K562 (cell line): ENCODE data around the gene IL17REL.

Source experiments
- ARID1B ChIP-seq: fragments of 450-650 bp; IDR thresholded peaks from 2 replicates; pipeline ENCODE4 v1.6.1; 2016; ENCODE audit warnings: antibody characterized with exemption, mild to moderate bottlenecking, inconsistent platforms
- FOXJ3 ChIP-seq: sonication (generic); formaldehyde crosslinking; IDR thresholded peaks from 2 replicates; pipeline ENCODE4 v1.4.0; 2020; ENCODE audit warnings: mild to moderate bottlenecking, missing genetic modification reagents
- KLF6 ChIP-seq: fragments of 250-450 bp; sonication (Bioruptor Pico); IDR thresholded peaks from 2 replicates; pipeline ENCODE4 v1.4.0; 2020; ENCODE audit warnings: mild to moderate bottlenecking, moderate library complexity, borderline replicate concordance
- MTA3 ChIP-seq: fragments of 450-650 bp; formaldehyde crosslinking; IDR thresholded peaks from 2 replicates; pipeline ENCODE4 v1.6.1; 2017; ENCODE audit warnings: mild to moderate bottlenecking, borderline replicate concordance
- NCOR1 ChIP-seq: fragments of 450-650 bp; IDR thresholded peaks from 2 replicates; pipeline ENCODE4 v1.6.1; 2016; ENCODE audit warnings: mild to moderate bottlenecking, moderate library complexity
- NFXL1 ChIP-seq: fragments of 450-650 bp; formaldehyde crosslinking; IDR thresholded peaks from 2 replicates; pipeline ENCODE4 v1.4.0; 2021; ENCODE audit warnings: mild to moderate bottlenecking
- POLR2A ChIP-seq: fragments of 450-650 bp; conservative IDR thresholded peaks from 2 replicates; pipeline ENCODE4 v1.6.1; 2016
- POLR2AphosphoS5 ChIP-seq: IDR thresholded peaks from 2 replicates; pipeline ENCODE4 v1.6.1; 2011; ENCODE audit warnings: mild to moderate bottlenecking, low read depth, low read length, moderate library complexity; ENCODE audit not compliant: control insufficient read depth, insufficient read depth
- PTBP1 ChIP-seq: fragments of 200-400 bp; formaldehyde crosslinking; IDR thresholded peaks from 2 replicates; pipeline ENCODE4 v1.6.1; 2017; ENCODE audit warnings: low read depth, low read length
- RAD21 ChIP-seq, 2 experiments: fragments of 250-450 bp in 1 of 2; fragments of 450-650 bp in 1 of 2; sonication (Bioruptor Pico) in 1 of 2; formaldehyde crosslinking in 1 of 2; IDR thresholded peaks in 1 of 2; conservative IDR thresholded peaks in 1 of 2; 2 replicates each; pipeline versions ENCODE4 v1.4.0 to v1.8.0; 2020 to 2022; ENCODE audit warnings: mild to moderate bottlenecking in 2 of 2, moderate library complexity in 1 of 2
- SOX6 ChIP-seq: fragments of 450-650 bp; IDR thresholded peaks from 2 replicates; pipeline ENCODE4 v1.6.1; 2014; ENCODE audit warnings: mild to moderate bottlenecking
- ZNF23 ChIP-seq: fragments of 250-450 bp; sonication (Bioruptor Pico); IDR thresholded peaks from 2 replicates; pipeline ENCODE4 v1.4.0; 2020; ENCODE audit warnings: mild to moderate bottlenecking
- TF ChIP-seq, protein P1 (sequence below), 3 experiments: IDR thresholded peaks in 2 of 3; conservative IDR thresholded peaks in 1 of 3; 2 replicates each; pipeline ENCODE4 v1.5.1; 2011 to 2012; ENCODE audit warnings: low read length in 3 of 3, mild to moderate bottlenecking in 3 of 3, control low read depth in 2 of 3, improper control_type of control experiment in 1 of 3, inconsistent platforms in 1 of 3, low read depth in 1 of 3, mixed read lengths in 1 of 3, moderate library complexity in 1 of 3; ENCODE audit not compliant: insufficient read depth in 2 of 3

GRCh38 chr22:50027639-50028537 lies 15.3 kb upstream of the IL17REL start:
- no peak for TF ChIP-seq ZNF23
- no peak for TF ChIP-seq POLR2AphosphoS5
- no peak for TF ChIP-seq SOX6
- no peak for TF ChIP-seq KLF6 (CRISPR knock-in tag)
- no peak for TF ChIP-seq NCOR1
- no peak for TF ChIP-seq FOXJ3
- TF ChIP-seq PTBP1: no peak
- TF ChIP-seq NFXL1 (CRISPR knock-in tag): no peak
- no peak for TF ChIP-seq ARID1B
- TF ChIP-seq MTA3: no peak
- TF ChIP-seq POLR2A: no peak
- TF ChIP-seq, protein P1, sequence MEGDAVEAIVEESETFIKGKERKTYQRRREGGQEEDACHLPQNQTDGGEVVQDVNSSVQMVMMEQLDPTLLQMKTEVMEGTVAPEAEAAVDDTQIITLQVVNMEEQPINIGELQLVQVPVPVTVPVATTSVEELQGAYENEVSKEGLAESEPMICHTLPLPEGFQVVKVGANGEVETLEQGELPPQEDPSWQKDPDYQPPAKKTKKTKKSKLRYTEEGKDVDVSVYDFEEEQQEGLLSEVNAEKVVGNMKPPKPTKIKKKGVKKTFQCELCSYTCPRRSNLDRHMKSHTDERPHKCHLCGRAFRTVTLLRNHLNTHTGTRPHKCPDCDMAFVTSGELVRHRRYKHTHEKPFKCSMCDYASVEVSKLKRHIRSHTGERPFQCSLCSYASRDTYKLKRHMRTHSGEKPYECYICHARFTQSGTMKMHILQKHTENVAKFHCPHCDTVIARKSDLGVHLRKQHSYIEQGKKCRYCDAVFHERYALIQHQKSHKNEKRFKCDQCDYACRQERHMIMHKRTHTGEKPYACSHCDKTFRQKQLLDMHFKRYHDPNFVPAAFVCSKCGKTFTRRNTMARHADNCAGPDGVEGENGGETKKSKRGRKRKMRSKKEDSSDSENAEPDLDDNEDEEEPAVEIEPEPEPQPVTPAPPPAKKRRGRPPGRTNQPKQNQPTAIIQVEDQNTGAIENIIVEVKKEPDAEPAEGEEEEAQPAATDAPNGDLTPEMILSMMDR (IDR thresholded peaks at IDR 0.05 in 2 of 3, conservative IDR thresholded peaks at IDR 0.05 in 1 of 3; ENCODE audit: insufficient read depth in 2 of 3, low read depth in 1 of 3, low read length in 3 of 3): no peak
- TF ChIP-seq RAD21 (CRISPR knock-in tag; conservative IDR thresholded peaks at IDR 0.05 in 1 of 2, IDR thresholded peaks at IDR 0.05 in 1 of 2): no peak
